Astrocyte (in vitro differentiated cells and primary cell): Measurements from ENCODE around the gene UQCR11. TPM values are rescaled to one million over a fixed set of nuclear protein-coding genes. Genes with fewer than 3 reads are reported as not detected.

Experiments
- DNase-seq: peaks from one replicate; pipeline ENCODE4 v3.0.0-alpha.2; 2010; ENCODE audit warnings: low read depth
- FAIRE-seq: peaks from 2 replicates; lab custom pipeline; 2011; peaks lifted over from hg19 to GRCh38; lab: Jason Lieb, UNC
- H2AFZ ChIP-seq: 2 replicates; pipeline ENCODE4 v1.6.0; 2012; ENCODE audit warnings: low read depth, low read length, inconsistent platforms
- H3K27ac ChIP-seq: 2 replicates; pipeline ENCODE4 v1.5.1; 2011; ENCODE audit warnings: low read depth, low read length, inconsistent platforms
- H3K27me3 ChIP-seq: 2 replicates; pipeline ENCODE4 v1.6.0; 2011; ENCODE audit warnings: low read length, inconsistent platforms; ENCODE audit not compliant: insufficient read depth
- H3K36me3 ChIP-seq: 2 replicates; pipeline ENCODE4 v1.5.1; 2011; ENCODE audit warnings: low read length, inconsistent platforms; ENCODE audit not compliant: insufficient read depth
- H3K4me1 ChIP-seq: 2 replicates; pipeline ENCODE4 v1.5.1; 2011; ENCODE audit warnings: low read length, inconsistent platforms; ENCODE audit not compliant: insufficient read depth
- H3K4me2 ChIP-seq: 2 replicates; pipeline ENCODE4 v1.6.0; 2012; ENCODE audit warnings: low read length, inconsistent platforms
- H3K4me3 ChIP-seq: 2 replicates; pipeline ENCODE4 v1.5.1; 2011; ENCODE audit warnings: low read depth, mild to moderate bottlenecking, low read length, inconsistent platforms; ENCODE audit not compliant: insufficient read depth
- H3K79me2 ChIP-seq: 2 replicates; pipeline ENCODE4 v1.6.0; 2012; ENCODE audit warnings: mild to moderate bottlenecking, low read length, inconsistent platforms; ENCODE audit not compliant: insufficient read depth
- H3K9ac ChIP-seq: 2 replicates; pipeline ENCODE4 v1.6.0; 2012; ENCODE audit warnings: mild to moderate bottlenecking, low read length, inconsistent platforms
- H3K9me3 ChIP-seq: 2 replicates; pipeline ENCODE4 v1.5.1; 2012; ENCODE audit warnings: low read depth, mild to moderate bottlenecking, low read length, inconsistent platforms; ENCODE audit not compliant: insufficient read depth
- H4K20me1 ChIP-seq: 2 replicates; pipeline ENCODE4 v1.6.0; 2012; ENCODE audit warnings: low read length, inconsistent platforms; ENCODE audit not compliant: insufficient read depth
- H3K27ac Mint-ChIP-seq: one replicate; pipeline ENCODE4 v1.8.0; 2021; ENCODE audit warnings: mild to moderate bottlenecking, mixed read lengths; ENCODE audit not compliant: unreplicated experiment
- H3K27me3 Mint-ChIP-seq: one replicate; pipeline ENCODE4 v1.8.0; 2021; ENCODE audit warnings: low read depth, mixed read lengths; ENCODE audit not compliant: unreplicated experiment
- H3K36me3 Mint-ChIP-seq: one replicate; pipeline ENCODE4 v1.8.0; 2021; ENCODE audit warnings: low read depth, mixed read lengths; ENCODE audit not compliant: unreplicated experiment
- H3K4me1 Mint-ChIP-seq: one replicate; pipeline ENCODE4 v1.8.0; 2021; ENCODE audit warnings: low read depth, mixed read lengths; ENCODE audit not compliant: unreplicated experiment
- H3K4me3 Mint-ChIP-seq: one replicate; pipeline ENCODE4 v1.8.0; 2021; ENCODE audit warnings: mild to moderate bottlenecking, moderate library complexity, mixed read lengths; ENCODE audit not compliant: unreplicated experiment
- H3K9me3 Mint-ChIP-seq: one replicate; pipeline ENCODE4 v1.8.0; 2021; ENCODE audit warnings: mild to moderate bottlenecking, mixed read lengths; ENCODE audit not compliant: unreplicated experiment
- CTCF ChIP-seq: IDR thresholded peaks from 2 replicates; pipeline ENCODE4 v1.5.1; 2011; ENCODE audit warnings: low read depth, mild to moderate bottlenecking, inconsistent platforms, low read length, moderate library complexity; ENCODE audit not compliant: insufficient read depth
- EZH2 ChIP-seq: IDR thresholded peaks from 2 replicates; pipeline ENCODE4 v1.6.1; 2012; ENCODE audit warnings: mild to moderate bottlenecking, low read length, inconsistent platforms; ENCODE audit not compliant: insufficient read depth
- total RNA-seq: library from RNA; stranded (reverse); gene quantifications from 2 replicates; pipeline ENCODE4 v1.2.1, GENCODE V29; 2021

Gene UQCR11
- total RNA-seq, 1 donor from 2014 or later: 255 TPM

GRCh38 chr19:1576242-1577089 lies 28.8 kb downstream of the UQCR11 start:
- peaks cover 4% of the 10 kb centered on the region for H3K36me3 ChIP-seq
- peaks cover 8% of the 10 kb centered on the region for H3K36me3 Mint-ChIP-seq
- H3K27me3 Mint-ChIP-seq: no peaks in the 10 kb centered on the region
- no peaks in the 10 kb centered on the region for H3K9me3 Mint-ChIP-seq
- no peak overlapping the region for H3K4me3 ChIP-seq
- H3K27ac ChIP-seq: no peak overlapping the region
- H4K20me1 ChIP-seq: peaks cover 11% of the 10 kb centered on the region
- H3K9ac ChIP-seq: no peak overlapping the region
- no peaks in the 10 kb centered on the region for H3K4me1 ChIP-seq
- H3K27ac Mint-ChIP-seq: no peak overlapping the region
- no peak overlapping the region for H3K4me2 ChIP-seq
- DNase-seq (no peak), FAIRE-seq (no peak)
- H3K4me1 Mint-ChIP-seq: no peaks in the 10 kb centered on the region
- TF ChIP-seq CTCF: no peak
- TF ChIP-seq EZH2: no peak
- no peaks in the 10 kb centered on the region for H3K79me2 ChIP-seq
- H3K27me3 ChIP-seq: no peaks in the 10 kb centered on the region
- no peak overlapping the region for H3K4me3 Mint-ChIP-seq
- H2AFZ ChIP-seq: no peak overlapping the region
- no peaks in the 10 kb centered on the region for H3K9me3 ChIP-seq

GRCh38 chr19:1575323-1576241 lies 29.7 kb downstream of the UQCR11 start:
- no peak for TF ChIP-seq EZH2
- no peak for TF ChIP-seq CTCF
- Mint-ChIP-seq H3K27ac (no peak overlapping the region), H3K9me3 (no peaks in the 10 kb centered on the region), H3K27me3 (no peaks in the 10 kb centered on the region), H3K4me1 (no peaks in the 10 kb centered on the region), H3K4me3 (no peak overlapping the region), H3K36me3 (peaks cover 8% of the 10 kb centered on the region)
- no peaks in the 10 kb centered on the region for H3K79me2 ChIP-seq
- no peak for DNase-seq
- no peaks in the 10 kb centered on the region for H3K9me3 ChIP-seq
- H3K4me3 ChIP-seq: no peak overlapping the region
- no peaks in the 10 kb centered on the region for H3K4me1 ChIP-seq
- H2AFZ ChIP-seq: no peak overlapping the region
- no peak overlapping the region for H3K4me2 ChIP-seq
- H3K9ac ChIP-seq: no peak overlapping the region
- FAIRE-seq: no peak
- H4K20me1 ChIP-seq: peaks cover 11% of the 10 kb centered on the region
- peaks cover under 1% of the 10 kb centered on the region for H3K36me3 ChIP-seq
- H3K27ac ChIP-seq: no peak overlapping the region
- no peaks in the 10 kb centered on the region for H3K27me3 ChIP-seq
